HL-60 (cell line): ENCODE data around the gene GGTLC1.
"Not testable (repeated sequence)": the region's sequence is repeated elsewhere in the genome, so short reads cannot be mapped to it uniquely, and the experiment has no call there.

Experiments used
- GABPA ChIP-seq: IDR thresholded peaks from 2 replicates; pipeline ENCODE4 v1.6.1; 2012; ENCODE audit warnings: low read depth
- TF ChIP-seq, protein P1 (sequence below): IDR thresholded peaks from one replicate; pipeline ENCODE4 v1.5.1; 2011; ENCODE audit warnings: low read length, control low read depth, inconsistent platforms; ENCODE audit not compliant: insufficient read depth
- TF ChIP-seq, protein P2 (sequence below): IDR thresholded peaks from 2 replicates; pipeline ENCODE4 v1.6.1; 2012; ENCODE audit warnings: low read depth; ENCODE audit not compliant: insufficient replicate concordance

DNA sequence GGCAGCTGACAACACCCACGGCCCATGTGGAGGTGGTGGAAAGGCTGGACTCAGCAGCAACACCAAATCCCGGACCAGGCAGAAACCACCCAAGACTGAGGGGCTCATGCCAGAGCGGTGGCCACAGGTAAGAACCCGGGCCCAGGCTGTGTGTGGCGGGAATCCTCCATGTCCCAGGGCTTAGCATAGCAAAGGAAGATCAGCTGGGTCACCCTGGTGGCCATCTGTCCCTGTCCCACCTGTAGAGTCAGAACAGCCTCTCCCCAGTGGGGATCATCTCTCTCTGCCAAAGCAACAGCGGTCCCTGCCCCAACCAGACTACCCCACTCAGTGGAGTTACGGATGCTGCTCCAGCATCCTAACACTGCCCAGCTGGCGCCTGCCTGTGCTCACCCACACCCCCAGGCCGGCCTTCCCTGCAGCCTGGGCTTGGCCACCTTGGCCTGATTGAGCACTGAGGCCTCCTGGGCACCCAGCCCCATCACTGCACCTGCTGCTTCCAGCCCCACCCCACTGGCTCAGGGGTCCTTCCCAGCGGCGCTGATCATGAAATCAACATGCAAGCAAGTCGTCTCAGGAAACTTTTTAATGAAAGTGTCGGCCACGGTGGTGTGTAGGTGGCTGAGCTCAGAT, 5.5 kb upstream of the GGTLC1 start:
- TF ChIP-seq, protein P1, sequence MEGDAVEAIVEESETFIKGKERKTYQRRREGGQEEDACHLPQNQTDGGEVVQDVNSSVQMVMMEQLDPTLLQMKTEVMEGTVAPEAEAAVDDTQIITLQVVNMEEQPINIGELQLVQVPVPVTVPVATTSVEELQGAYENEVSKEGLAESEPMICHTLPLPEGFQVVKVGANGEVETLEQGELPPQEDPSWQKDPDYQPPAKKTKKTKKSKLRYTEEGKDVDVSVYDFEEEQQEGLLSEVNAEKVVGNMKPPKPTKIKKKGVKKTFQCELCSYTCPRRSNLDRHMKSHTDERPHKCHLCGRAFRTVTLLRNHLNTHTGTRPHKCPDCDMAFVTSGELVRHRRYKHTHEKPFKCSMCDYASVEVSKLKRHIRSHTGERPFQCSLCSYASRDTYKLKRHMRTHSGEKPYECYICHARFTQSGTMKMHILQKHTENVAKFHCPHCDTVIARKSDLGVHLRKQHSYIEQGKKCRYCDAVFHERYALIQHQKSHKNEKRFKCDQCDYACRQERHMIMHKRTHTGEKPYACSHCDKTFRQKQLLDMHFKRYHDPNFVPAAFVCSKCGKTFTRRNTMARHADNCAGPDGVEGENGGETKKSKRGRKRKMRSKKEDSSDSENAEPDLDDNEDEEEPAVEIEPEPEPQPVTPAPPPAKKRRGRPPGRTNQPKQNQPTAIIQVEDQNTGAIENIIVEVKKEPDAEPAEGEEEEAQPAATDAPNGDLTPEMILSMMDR = not testable (repeated sequence)
- not testable (repeated sequence) for TF ChIP-seq GABPA
- TF ChIP-seq, protein P2, sequence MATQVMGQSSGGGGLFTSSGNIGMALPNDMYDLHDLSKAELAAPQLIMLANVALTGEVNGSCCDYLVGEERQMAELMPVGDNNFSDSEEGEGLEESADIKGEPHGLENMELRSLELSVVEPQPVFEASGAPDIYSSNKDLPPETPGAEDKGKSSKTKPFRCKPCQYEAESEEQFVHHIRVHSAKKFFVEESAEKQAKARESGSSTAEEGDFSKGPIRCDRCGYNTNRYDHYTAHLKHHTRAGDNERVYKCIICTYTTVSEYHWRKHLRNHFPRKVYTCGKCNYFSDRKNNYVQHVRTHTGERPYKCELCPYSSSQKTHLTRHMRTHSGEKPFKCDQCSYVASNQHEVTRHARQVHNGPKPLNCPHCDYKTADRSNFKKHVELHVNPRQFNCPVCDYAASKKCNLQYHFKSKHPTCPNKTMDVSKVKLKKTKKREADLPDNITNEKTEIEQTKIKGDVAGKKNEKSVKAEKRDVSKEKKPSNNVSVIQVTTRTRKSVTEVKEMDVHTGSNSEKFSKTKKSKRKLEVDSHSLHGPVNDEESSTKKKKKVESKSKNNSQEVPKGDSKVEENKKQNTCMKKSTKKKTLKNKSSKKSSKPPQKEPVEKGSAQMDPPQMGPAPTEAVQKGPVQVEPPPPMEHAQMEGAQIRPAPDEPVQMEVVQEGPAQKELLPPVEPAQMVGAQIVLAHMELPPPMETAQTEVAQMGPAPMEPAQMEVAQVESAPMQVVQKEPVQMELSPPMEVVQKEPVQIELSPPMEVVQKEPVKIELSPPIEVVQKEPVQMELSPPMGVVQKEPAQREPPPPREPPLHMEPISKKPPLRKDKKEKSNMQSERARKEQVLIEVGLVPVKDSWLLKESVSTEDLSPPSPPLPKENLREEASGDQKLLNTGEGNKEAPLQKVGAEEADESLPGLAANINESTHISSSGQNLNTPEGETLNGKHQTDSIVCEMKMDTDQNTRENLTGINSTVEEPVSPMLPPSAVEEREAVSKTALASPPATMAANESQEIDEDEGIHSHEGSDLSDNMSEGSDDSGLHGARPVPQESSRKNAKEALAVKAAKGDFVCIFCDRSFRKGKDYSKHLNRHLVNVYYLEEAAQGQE = not testable (repeated sequence)
